HG03139 (cell line): ENCODE data around the gene OPTN.
"Not testable (repeated sequence)": the region's sequence is repeated elsewhere in the genome, so short reads cannot be mapped to it uniquely, and the experiment has no call there.

ENCODE experiments used
- ATAC-seq: cut with Tn5 transposase; IDR thresholded peaks from one replicate; pipeline ENCODE4 v1.9.1; 2021; ENCODE audit not compliant: unreplicated experiment

The OPTN gene

DNA sequence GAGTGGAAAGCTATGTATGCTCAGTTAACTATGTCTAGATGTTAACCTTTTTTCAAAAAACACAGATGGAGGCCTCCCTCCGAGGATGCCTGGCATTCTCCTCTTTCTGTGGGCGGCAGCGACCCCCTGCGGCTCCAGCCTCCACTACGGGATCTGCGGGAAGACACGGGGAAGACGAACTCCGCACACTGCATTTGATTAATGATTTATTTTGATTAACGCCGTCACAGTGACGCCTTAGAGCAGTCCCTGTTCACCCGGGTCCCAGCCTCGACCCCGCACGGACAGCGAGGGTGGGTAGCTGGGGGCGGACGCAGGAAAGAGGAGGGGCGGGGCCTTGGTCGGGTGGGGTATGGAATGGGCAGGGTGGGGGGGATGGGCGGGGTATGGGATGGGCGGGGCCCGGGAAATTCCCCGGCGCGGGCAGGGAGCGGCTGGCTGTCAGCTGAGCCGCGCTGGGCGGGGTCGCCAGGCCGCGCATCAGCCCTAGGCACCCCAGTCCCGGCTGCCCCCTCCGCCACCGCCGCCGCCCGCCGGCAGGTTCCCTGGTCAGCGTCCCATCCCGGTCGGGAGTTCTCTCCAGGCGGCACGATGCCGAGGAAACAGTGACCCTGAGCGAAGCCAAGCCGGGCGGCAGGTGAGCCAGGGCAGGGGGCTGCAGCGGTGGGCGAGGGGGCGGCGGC is at the start of gene OPTN:
Gene OPTN (plus strand): TSS at position 498 of the 683 bp plus-strand sequence. CDS start 8,960 bp downstream, outside the sequence.
- peak; percentile 59 for ATAC-seq

GRCh38 chr10:13051126-13051694 is 48.8 kb upstream of the OPTN start:
- ATAC-seq = no peak

- ATAC-seq = not testable (repeated sequence)
These were observed 46.8 kb upstream of the OPTN start for GRCh38 chr10:13053208-13053607.

DNA sequence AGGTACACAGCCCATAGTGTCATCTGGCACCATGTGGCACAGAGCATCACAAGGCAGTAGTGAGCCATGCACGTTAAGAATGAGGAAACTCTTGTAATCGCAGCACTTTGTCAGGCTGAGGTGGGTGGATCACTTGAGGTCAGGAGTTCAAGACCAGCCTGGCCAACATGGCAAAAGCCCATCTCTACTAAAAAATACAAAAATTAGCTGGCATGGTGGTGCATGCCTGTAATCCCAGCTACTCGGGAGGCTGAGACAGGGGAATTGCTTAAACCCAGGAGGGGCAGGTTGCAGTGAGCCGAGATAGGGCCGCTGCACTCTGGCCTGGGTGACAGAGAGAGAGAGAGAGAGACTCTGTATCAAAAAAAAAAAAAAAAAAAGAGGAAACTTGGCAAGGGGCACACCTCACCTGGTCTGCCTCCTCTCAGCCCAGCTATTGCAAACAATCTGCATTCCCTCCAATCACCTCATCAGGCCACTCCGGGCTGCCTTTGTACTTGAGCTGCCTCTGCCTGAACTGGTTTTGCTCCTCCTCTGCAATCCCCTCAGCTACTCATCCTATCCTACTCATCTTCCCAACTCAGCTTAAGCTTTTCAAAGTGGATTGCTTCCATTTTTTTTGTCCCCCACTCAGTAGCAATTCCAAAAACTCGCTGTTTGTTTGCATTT is 46.0 kb upstream of the OPTN start:
- no peak for ATAC-seq

DNA sequence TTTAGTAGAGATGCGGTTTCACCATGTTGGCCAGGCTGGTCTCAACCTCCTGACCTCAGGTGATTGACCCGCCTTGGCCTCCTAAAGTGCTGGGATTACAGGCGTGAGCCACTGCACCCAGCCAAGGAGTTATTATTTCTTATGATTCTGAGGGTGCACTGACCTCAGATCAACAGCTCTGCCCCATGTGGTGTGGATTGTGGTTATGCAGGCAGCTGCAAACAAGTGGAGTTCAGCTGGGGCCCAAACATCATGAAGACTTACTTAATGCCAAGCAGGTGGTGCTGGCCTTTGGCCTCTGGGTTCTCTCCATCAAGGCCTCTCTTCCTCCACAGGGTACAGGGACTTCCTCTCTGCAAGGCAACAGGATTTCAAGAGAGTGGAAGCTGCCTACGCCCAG is 45.1 kb upstream of the OPTN start:
- no peak for ATAC-seq

- ATAC-seq = no peak
These were observed 43.4 kb upstream of the OPTN start for GRCh38 chr10:13056456-13057077.

DNA sequence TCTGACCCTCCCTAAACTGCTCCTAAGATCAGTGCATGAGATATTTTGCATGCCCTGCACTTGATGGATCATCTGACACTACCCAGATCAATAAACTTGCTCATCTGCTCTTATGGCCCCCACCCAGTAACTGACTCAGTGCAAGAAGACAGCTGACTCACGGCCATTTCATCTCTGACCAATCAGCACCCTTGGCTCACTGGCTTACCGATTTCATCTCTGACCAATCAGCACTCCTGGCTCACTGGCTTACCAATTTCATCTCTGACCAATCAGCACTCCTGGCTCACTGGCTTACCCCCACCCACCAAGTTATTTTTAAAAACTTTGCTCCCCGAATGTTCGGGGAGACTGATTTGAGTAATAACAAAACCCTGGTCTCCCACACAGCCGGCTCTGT is 37.2 kb upstream of the OPTN start:
- no peak for ATAC-seq

GRCh38 chr10:13066527-13066926 is 33.4 kb upstream of the OPTN start:
- ATAC-seq = no peak

GRCh38 chr10:13067431-13067830 is 32.5 kb upstream of the OPTN start:
- ATAC-seq = no peak

GRCh38 chr10:13068071-13068470 is 31.9 kb upstream of the OPTN start:
- ATAC-seq = no peak

DNA sequence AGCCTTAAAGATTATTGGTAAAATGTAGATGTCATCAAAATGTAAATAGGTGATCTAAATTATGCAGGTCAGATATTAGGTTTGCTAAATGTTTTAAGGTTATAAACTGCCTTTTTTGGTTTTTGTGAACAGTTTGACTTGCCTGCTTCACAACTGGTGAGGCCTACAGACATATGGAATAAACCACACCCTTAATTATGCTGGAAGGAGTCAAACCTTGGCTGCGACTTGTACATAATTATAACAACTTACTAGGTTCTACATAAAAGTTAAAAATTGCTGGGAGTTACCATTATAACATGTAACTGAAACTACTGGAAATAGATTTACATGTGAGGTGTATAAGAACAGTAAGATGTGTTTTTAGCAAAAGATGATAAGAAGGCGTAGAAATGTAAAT is 31.5 kb upstream of the OPTN start:
- ATAC-seq = no peak

DNA sequence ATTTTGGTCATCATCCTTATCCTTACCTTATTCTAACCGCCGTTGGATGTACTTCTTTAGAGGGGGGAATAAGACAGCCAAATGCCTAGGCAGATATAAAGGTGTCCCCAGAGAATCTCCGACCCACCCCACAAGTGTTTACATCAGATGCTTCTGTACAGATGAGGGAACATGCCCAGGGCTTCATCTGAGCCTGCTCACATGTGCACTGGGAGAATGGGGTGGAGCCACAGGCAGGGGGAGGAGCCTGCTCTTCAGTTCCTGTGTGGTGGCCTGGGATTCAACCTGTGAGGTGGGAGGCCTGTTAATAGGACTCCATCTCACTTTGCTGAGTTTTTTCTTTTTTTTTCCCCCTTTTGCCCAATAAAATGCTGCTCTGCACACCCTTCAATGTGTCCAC is 27.6 kb upstream of the OPTN start:
- no peak for ATAC-seq

GRCh38 chr10:13074563-13075451 is 25.2 kb upstream of the OPTN start:
- no peak for ATAC-seq

- ATAC-seq = no peak
These were observed 20.8 kb upstream of the OPTN start for GRCh38 chr10:13078912-13079775.

GRCh38 chr10:13079776-13080050 is 20.2 kb upstream of the OPTN start:
- no peak for ATAC-seq

- no peak for ATAC-seq
These were observed 19.3 kb upstream of the OPTN start for GRCh38 chr10:13080643-13081042.

DNA sequence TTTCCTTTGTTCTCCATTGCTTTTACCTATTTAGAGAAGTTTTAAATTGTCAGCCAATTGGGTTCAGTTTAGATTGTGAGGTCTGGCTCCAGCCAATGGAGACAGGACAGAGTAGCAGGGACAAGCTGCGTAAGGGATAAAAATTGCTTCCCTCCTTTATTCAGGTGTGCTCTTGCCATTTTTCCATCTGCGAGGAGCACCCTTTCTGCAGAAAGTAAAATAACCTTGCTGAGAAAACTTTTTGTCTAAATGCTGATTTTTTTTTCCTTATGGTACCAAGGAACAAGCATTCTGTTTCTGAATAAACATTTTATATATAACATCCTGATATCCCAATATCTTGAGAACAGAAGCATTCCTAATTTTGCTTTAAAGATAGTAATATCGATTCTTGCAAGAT is 16.3 kb upstream of the OPTN start:
- ATAC-seq = not testable (repeated sequence)

- no peak for ATAC-seq
These were observed 13.9 kb upstream of the OPTN start for GRCh38 chr10:13086056-13086455.

- ATAC-seq = no peak
These were observed 12.4 kb upstream of the OPTN start for GRCh38 chr10:13087601-13087985.

DNA sequence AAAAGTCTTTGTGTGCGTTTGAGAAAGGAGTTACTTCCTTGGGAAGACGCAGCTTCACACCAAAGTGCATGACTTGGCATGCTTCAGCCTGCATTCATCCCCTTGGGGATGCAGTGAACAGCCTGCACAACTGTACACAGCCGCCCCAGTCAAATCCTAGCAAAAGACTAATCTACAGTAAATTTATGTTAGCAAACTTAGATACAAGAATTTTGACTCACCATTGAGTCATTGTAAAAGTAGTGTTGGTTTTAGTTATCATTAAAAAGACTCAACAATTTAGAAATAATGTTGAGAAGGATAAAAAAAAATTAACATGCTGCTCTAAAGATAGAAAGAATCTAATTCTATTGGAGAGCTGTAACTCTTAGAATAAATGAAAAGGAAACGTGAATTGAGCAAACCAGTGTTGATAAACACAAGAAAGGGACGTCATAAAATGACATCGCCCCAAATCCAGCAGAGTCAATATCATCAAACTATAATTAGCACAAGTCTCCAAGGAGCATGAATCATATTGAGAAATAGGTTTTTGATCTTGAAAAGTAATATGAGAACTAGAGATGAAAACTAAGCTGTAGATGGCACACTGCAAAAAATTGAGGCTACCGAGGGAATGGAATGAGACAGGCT is 11.9 kb upstream of the OPTN start:
- ATAC-seq = no peak
